ENCODE measurements around the gene GSDMA.
"Not testable (repeated sequence)": the region's sequence is repeated elsewhere in the genome, so short reads cannot be mapped to it uniquely, and the experiment has no call there.

GSDMA gene

GRCh38 chr17:40001335-40001734 lies 38.5 kb downstream of the GSDMA start:
- DNase-seq = not testable (repeated sequence)

- no peak for DNase-seq
These were observed 41.3 kb downstream of the GSDMA start for GRCh38 chr17:40004072-40004471.

- DNase-seq = no peak
These were observed 41.9 kb downstream of the GSDMA start for GRCh38 chr17:40004712-40005111.

- DNase-seq = no peak
These were observed 42.7 kb downstream of the GSDMA start for GRCh38 chr17:40005520-40005919.

GRCh38 chr17:40010946-40011500 lies 48.2 kb downstream of the GSDMA start:
- DNase-seq = not testable (repeated sequence)

GRCh38 chr17:40012017-40012647 lies 49.3 kb downstream of the GSDMA start:
- DNase-seq = not testable (repeated sequence)

- no peak for DNase-seq
These were observed 51.7 kb downstream of the GSDMA start for GRCh38 chr17:40014375-40014980.

- no peak for DNase-seq
These were observed 52.5 kb downstream of the GSDMA start, which contains the start of gene CSF3 for GRCh38 chr17:40015005-40015997. Gene CSF3 (plus strand): TSS chr17:40015440. CDS start chr17:40015475, 35 bp downstream.

GRCh38 chr17:40015998-40016985 lies 53.5 kb downstream of the GSDMA start:
- peak; percentile 6 for DNase-seq

- DNase-seq = no peak
These were observed 54.7 kb downstream of the GSDMA start for GRCh38 chr17:40017422-40018080.

GRCh38 chr17:40018211-40019121 lies 55.7 kb downstream of the GSDMA start:
- no peak for DNase-seq

GRCh38 chr17:40019140-40019991 lies 56.6 kb downstream of the GSDMA start:
- DNase-seq = no peak

GRCh38 chr17:40020146-40020545 lies 57.3 kb downstream of the GSDMA start:
- no peak for DNase-seq

- no peak for DNase-seq
These were observed 58.7 kb downstream of the GSDMA start for GRCh38 chr17:40021451-40021971.

- DNase-seq = no peak
These were observed 59.7 kb downstream of the GSDMA start for GRCh38 chr17:40022497-40022896.

- no peak for DNase-seq
These were observed 60.2 kb downstream of the GSDMA start for GRCh38 chr17:40022961-40023541.

- DNase-seq = no peak
These were observed 60.9 kb downstream of the GSDMA start for GRCh38 chr17:40023590-40024292.

GRCh38 chr17:40024901-40025300 lies 62.1 kb downstream of the GSDMA start:
- DNase-seq = no peak

All from hematopoietic multipotent progenitor cell treated with erythropoietin and hydrocortisone succinate and interleukin-3 and kit ligand, for 6 days (in vitro differentiated cells).